ENCODE data around the gene MAP2K3. TPM values are rescaled to one million over a fixed set of nuclear protein-coding genes. Genes with fewer than 3 reads are reported as not detected.
"Not testable (repeated sequence)": the region's sequence is repeated elsewhere in the genome, so short reads cannot be mapped to it uniquely, and the experiment has no call there.

MAP2K3 gene
- total RNA-seq, 2 experiments from 2014 or later, result 27.8 to 71.5 TPM

GRCh38 chr17:21343061-21343949, 58.8 kb downstream of the MAP2K3 start:
- H4K20me1 ChIP-seq (ENCODE audit: insufficient read depth, low read length); DNase-seq (ENCODE audit: low spot score); H3K79me2 ChIP-seq (ENCODE audit: insufficient read depth, low read depth, low read length); H3K9me3 ChIP-seq (ENCODE audit: low read length); H2AFZ ChIP-seq (ENCODE audit: low read length); H3K4me3 ChIP-seq (ENCODE audit: low read depth, low read length, poor library complexity, severe bottlenecking); BruUV-seq (replicated peaks); intact Hi-C loops (cut with micrococcal nuclease; ENCODE audit: unreplicated experiment); H3K36me3 ChIP-seq (ENCODE audit: insufficient read depth, low read length); H3K9me2 ChIP-seq (ENCODE audit: insufficient read depth, low read length); H3K27ac ChIP-seq (ENCODE audit: low read depth, low read length, poor library complexity, severe bottlenecking); POLR2A ChIA-PET; H3K4me2 ChIP-seq (ENCODE audit: low read length); CTCF ChIA-PET (ENCODE audit: unreplicated experiment): not testable (repeated sequence)
- H3K4me1 ChIP-seq (ENCODE audit: insufficient read depth, low read length, poor library complexity, severe bottlenecking), result peaks cover 21% of the 10 kb centered on the region

GRCh38 chr17:21344801-21345200, 60.3 kb downstream of the MAP2K3 start:
- H4K20me1 ChIP-seq (ENCODE audit: insufficient read depth, low read length); POLR2A ChIA-PET; CTCF ChIA-PET (ENCODE audit: unreplicated experiment); BruUV-seq (replicated peaks); DNase-seq (ENCODE audit: low spot score); H3K9me2 ChIP-seq (ENCODE audit: insufficient read depth, low read length); intact Hi-C loops (cut with micrococcal nuclease; ENCODE audit: unreplicated experiment); H3K36me3 ChIP-seq (ENCODE audit: insufficient read depth, low read length); H3K9me3 ChIP-seq (ENCODE audit: low read length); H3K79me2 ChIP-seq (ENCODE audit: insufficient read depth, low read depth, low read length): not testable (repeated sequence)
- H2AFZ ChIP-seq (ENCODE audit: low read length), result peak overlapping the region; percentile 46; the same call in 1 of the 2 replicates
- H3K4me1 ChIP-seq (ENCODE audit: insufficient read depth, low read length, poor library complexity, severe bottlenecking), result peaks cover 36% of the 10 kb centered on the region
- H3K4me3 ChIP-seq (ENCODE audit: low read depth, low read length, poor library complexity, severe bottlenecking), result peak overlapping the region; percentile 24
- H3K27ac ChIP-seq (ENCODE audit: low read depth, low read length, poor library complexity, severe bottlenecking), result peak overlapping the region; percentile 41
- peak overlapping the region; percentile 55 for H3K4me2 ChIP-seq (ENCODE audit: low read length)

GRCh38 chr17:21345236-21345635, 60.7 kb downstream of the MAP2K3 start:
- peaks cover 39% of the 10 kb centered on the region for H3K4me1 ChIP-seq (ENCODE audit: insufficient read depth, low read length, poor library complexity, severe bottlenecking)
- H2AFZ ChIP-seq (ENCODE audit: low read length), result peak overlapping the region; percentile 46; the same call in 1 of the 2 replicates
- peak overlapping the region; percentile 55 for H3K4me2 ChIP-seq (ENCODE audit: low read length)
- CTCF ChIA-PET (ENCODE audit: unreplicated experiment), result no interaction called here
- TF ChIP-seq EZH2phosphoT487 (IDR thresholded peaks at IDR 0.05; ENCODE audit: borderline replicate concordance, low read depth, low read length) (no peak), CTCF (conservative IDR thresholded peaks at IDR 0.05; ENCODE audit: low read length) (no peak)
- H3K4me3 ChIP-seq (ENCODE audit: low read depth, low read length, poor library complexity, severe bottlenecking), result peak overlapping the region; percentile 24
- no peaks in the 10 kb centered on the region for H4K20me1 ChIP-seq (ENCODE audit: insufficient read depth, low read length)
- no peaks in the 10 kb centered on the region for H3K36me3 ChIP-seq (ENCODE audit: insufficient read depth, low read length)
- intact Hi-C loops (cut with micrococcal nuclease; ENCODE audit: unreplicated experiment), result no loop called here
- H3K9me3 ChIP-seq (ENCODE audit: low read length), result no peaks in the 10 kb centered on the region
- H3K9me2 ChIP-seq (ENCODE audit: insufficient read depth, low read length), result no peaks in the 10 kb centered on the region
- POLR2A ChIA-PET, result interaction anchor here (0.7 kb wide), 1 partner anchor 67 kb away, joined by 4 read pairs; no protein-coding TSS in a partner anchor
- no peaks in the 10 kb centered on the region for H3K79me2 ChIP-seq (ENCODE audit: insufficient read depth, low read depth, low read length)
- H3K27ac ChIP-seq (ENCODE audit: low read depth, low read length, poor library complexity, severe bottlenecking), result peak overlapping the region; percentile 41
- peak; percentile 41 for DNase-seq (ENCODE audit: low spot score)
- BruUV-seq (replicated peaks), result no TSS peak

GRCh38 chr17:21346107-21346506, 61.6 kb downstream of the MAP2K3 start:
- H3K9me2 ChIP-seq (ENCODE audit: insufficient read depth, low read length); H3K4me2 ChIP-seq (ENCODE audit: low read length); H2AFZ ChIP-seq (ENCODE audit: low read length); H4K20me1 ChIP-seq (ENCODE audit: insufficient read depth, low read length); CTCF ChIA-PET (ENCODE audit: unreplicated experiment); H3K79me2 ChIP-seq (ENCODE audit: insufficient read depth, low read depth, low read length); BruUV-seq (replicated peaks); intact Hi-C loops (cut with micrococcal nuclease; ENCODE audit: unreplicated experiment); H3K4me3 ChIP-seq (ENCODE audit: low read depth, low read length, poor library complexity, severe bottlenecking); H3K36me3 ChIP-seq (ENCODE audit: insufficient read depth, low read length); H3K27ac ChIP-seq (ENCODE audit: low read depth, low read length, poor library complexity, severe bottlenecking); H3K9me3 ChIP-seq (ENCODE audit: low read length); DNase-seq (ENCODE audit: low spot score): not testable (repeated sequence)
- POLR2A ChIA-PET, result interaction anchor here (0.7 kb wide), 1 partner anchor 68 kb away, joined by 4 read pairs; no protein-coding TSS in a partner anchor
- H3K4me1 ChIP-seq (ENCODE audit: insufficient read depth, low read length, poor library complexity, severe bottlenecking), result peaks cover 47% of the 10 kb centered on the region

GRCh38 chr17:21346651-21347250, 62.2 kb downstream of the MAP2K3 start:
- H3K36me3 ChIP-seq (ENCODE audit: insufficient read depth, low read length); intact Hi-C loops (cut with micrococcal nuclease; ENCODE audit: unreplicated experiment); H3K27ac ChIP-seq (ENCODE audit: low read depth, low read length, poor library complexity, severe bottlenecking); CTCF ChIA-PET (ENCODE audit: unreplicated experiment); H3K9me3 ChIP-seq (ENCODE audit: low read length); H3K79me2 ChIP-seq (ENCODE audit: insufficient read depth, low read depth, low read length); H3K4me3 ChIP-seq (ENCODE audit: low read depth, low read length, poor library complexity, severe bottlenecking); H3K9me2 ChIP-seq (ENCODE audit: insufficient read depth, low read length); H2AFZ ChIP-seq (ENCODE audit: low read length); H3K4me2 ChIP-seq (ENCODE audit: low read length); DNase-seq (ENCODE audit: low spot score); H4K20me1 ChIP-seq (ENCODE audit: insufficient read depth, low read length); POLR2A ChIA-PET; BruUV-seq (replicated peaks): not testable (repeated sequence)
- H3K4me1 ChIP-seq (ENCODE audit: insufficient read depth, low read length, poor library complexity, severe bottlenecking), result peaks cover 53% of the 10 kb centered on the region
